ACHN (cell line): Measurements from ENCODE around the gene MYADM.
"Not testable (repeated sequence)": the region's sequence is repeated elsewhere in the genome, so short reads cannot be mapped to it uniquely, and the experiment has no call there.

ENCODE experiments used
- DNase-seq: peaks from one replicate; pipeline ENCODE4 v3.0.0-alpha.2; 2015
- in situ Hi-C: cut with HindIII; loops from 2 replicates; pipeline ENCODE4 v1.10.0; 2017; ENCODE audit warnings: low sequenced_read_pairs, low pct_ligation_motif_present, low pct_unique_long_range_greater_than_20kb

Gene MYADM

GRCh38 chr19:53867225-53868090, at the start of gene MYADM:
TSS of gene MYADM (plus strand) at chr19:53867883. CDS start at chr19:53873530, 5,647 bp downstream.
- in situ Hi-C loops: no loop called here
- DNase-seq: no peak

- in situ Hi-C loops: no loop called here
Observed at GRCh38 chr19:53818756-53819155, 48.9 kb upstream of the MYADM start.

GRCh38 chr19:53819861-53820260, 47.8 kb upstream of the MYADM start:
- in situ Hi-C loops: no loop called here
- DNase-seq: no peak

More at GRCh38 chr19:53818756-53819155, 48.9 kb upstream of the MYADM start:
- DNase-seq: no peak

GRCh38 chr19:53823380-53824120, 44.1 kb upstream of the MYADM start:
- in situ Hi-C loops: no loop called here
- DNase-seq: no peak

- no peak for DNase-seq
- in situ Hi-C loops: no loop called here
Observed at GRCh38 chr19:53824134-53824611, 43.5 kb upstream of the MYADM start, which contains the start of gene NLRP12. TSS of gene NLRP12 (minus strand) at chr19:53824314. CDS start at chr19:53824174, 140 bp downstream.

GRCh38 chr19:53826876-53827275, 40.8 kb upstream of the MYADM start:
- no peak for DNase-seq
- in situ Hi-C loops: no loop called here

GRCh38 chr19:53828531-53828930, 39.2 kb upstream of the MYADM start:
- in situ Hi-C loops: no loop called here
- DNase-seq: no peak

- DNase-seq, in situ Hi-C loops: not testable (repeated sequence)
Observed at GRCh38 chr19:53832861-53833260, 34.8 kb upstream of the MYADM start.

- DNase-seq, in situ Hi-C loops: not testable (repeated sequence)
Observed at GRCh38 chr19:53838446-53838845, 29.2 kb upstream of the MYADM start.

GRCh38 chr19:53840241-53840640, 27.4 kb upstream of the MYADM start:
- DNase-seq, in situ Hi-C loops: not testable (repeated sequence)

- in situ Hi-C loops, DNase-seq: not testable (repeated sequence)
Observed at GRCh38 chr19:53840914-53841313, 26.8 kb upstream of the MYADM start.

- in situ Hi-C loops: no loop called here
- no peak for DNase-seq
Observed at GRCh38 chr19:53844849-53845246, 22.8 kb upstream of the MYADM start.

GRCh38 chr19:53847555-53847954, 20.1 kb upstream of the MYADM start:
- in situ Hi-C loops: no loop called here

GRCh38 chr19:53849237-53849676, 18.4 kb upstream of the MYADM start:
- DNase-seq: no peak
- in situ Hi-C loops: no loop called here

More at GRCh38 chr19:53847555-53847954, 20.1 kb upstream of the MYADM start:
- DNase-seq: no peak

- in situ Hi-C loops: no loop called here
- no peak for DNase-seq
Observed at GRCh38 chr19:53853707-53854106, 14.0 kb upstream of the MYADM start.

GRCh38 chr19:53864308-53864836, 3.3 kb upstream of the MYADM start:
- no peak for DNase-seq

GRCh38 chr19:53865523-53865917, 2.2 kb upstream of the MYADM start:
- DNase-seq: no peak

More at GRCh38 chr19:53864308-53864836, 3.3 kb upstream of the MYADM start:
- in situ Hi-C loops: no loop called here

GRCh38 chr19:53865918-53866864, 1.5 kb upstream of the MYADM start:
- DNase-seq: no peak
- in situ Hi-C loops: no loop called here

More at GRCh38 chr19:53865523-53865917, 2.2 kb upstream of the MYADM start:
- in situ Hi-C loops: no loop called here
